ENCODE data around the gene DAAM1.

DAAM1 gene

DNA sequence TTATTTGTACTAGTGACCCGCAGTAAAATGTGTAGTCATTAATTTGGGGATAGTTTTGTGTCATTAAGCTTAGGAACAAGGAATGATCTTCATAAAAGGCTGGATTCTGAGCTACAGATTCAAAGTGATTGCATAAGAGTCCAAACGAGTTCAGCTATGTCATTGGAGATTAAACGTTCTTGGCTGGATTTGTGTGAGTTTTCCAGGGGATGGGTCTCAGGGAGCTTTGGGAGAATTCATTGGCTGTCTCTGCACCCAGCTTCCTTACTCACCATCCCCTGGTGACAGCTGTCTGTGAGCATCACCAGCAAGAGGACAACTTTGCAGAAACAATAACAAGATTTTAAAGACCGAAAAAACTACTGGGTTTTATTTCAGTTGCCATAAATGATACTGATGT, 130.4 kb downstream of the DAAM1 start:
- no peak for DNase-seq

DNA sequence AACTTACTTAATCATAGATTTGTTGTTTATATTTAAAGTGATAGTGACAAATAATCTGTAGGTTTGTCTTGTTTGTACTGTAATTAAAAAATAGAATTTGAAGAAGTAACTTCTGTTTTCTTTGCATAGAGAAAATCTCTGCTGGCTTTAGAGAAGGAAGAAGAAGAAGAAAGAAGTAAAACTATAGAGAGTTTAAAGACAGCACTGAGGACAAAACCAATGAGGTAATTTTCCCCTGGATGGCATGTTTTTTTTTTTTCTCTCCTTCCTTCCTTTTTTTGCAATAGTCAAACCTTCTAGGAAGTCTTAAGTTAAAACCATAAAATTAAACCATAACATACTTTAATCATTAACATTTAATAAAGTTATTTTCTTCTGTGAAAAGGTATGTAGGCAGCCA, 131.9 kb downstream of the DAAM1 start:
- DNase-seq: no peak

DNA sequence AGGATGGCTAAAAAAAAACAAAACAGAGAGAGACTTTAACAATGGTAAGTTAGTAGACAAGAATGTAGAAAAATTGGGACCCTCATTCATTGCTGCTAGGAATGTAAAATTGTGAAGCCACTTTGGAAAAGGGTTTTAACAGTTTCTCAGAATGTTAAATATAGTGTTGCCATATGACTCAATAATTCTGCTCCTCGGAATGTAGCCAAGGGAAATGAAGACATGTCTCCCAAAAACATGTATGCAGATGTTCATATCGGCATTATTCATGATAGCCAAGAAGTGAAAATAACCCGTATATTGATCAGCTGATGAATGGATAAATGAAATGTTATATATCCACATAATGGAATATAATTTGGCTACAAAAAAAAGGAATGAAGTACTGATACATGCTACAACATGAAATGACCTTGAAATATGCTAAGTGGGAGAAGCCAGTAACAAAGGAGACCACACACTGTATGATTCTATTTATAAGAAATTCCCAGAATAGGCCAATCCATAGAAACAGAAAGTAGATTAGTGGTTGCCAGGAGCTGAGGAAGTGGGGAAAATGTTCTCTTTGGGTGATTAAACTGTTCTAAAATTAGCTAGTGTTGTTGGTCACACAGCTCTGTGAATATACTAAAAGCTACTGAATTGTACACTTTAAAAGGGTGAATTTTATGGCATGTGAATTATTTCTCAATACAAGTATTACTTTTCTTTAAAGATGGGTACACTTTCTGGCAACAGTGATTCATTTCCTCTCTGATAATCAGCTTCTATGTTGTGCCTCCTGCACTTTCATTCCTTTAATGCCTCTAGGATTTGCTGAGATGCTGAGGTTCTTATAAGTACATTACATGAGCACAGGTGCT, 132.5 kb downstream of the DAAM1 start:
- no peak for DNase-seq

GRCh38 chr14:59321626-59321949, 133.1 kb downstream of the DAAM1 start:
- DNase-seq: no peak

GRCh38 chr14:59325906-59326305, 137.4 kb downstream of the DAAM1 start:
- no peak for DNase-seq

DNA sequence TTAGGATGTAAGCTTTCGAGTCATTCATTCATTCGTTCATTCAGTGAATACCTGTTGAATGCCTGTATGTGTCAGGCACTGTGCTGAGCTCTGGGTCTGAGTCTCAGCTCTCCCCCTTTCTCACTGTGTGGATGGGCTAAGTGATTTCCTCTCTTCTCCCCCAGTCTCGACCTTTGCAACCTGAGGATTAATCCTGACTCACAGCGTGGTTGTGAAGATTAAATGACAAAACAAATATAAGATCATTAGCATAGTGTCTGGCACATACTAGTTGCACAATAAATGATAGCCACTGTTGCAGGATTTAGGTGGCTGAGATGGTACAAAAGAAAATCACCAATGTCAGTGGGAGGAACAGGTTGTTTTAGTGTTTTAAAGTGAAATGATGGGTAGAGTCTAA, 140.0 kb downstream of the DAAM1 start:
- no peak for DNase-seq

- DNase-seq: no peak
Measured at GRCh38 chr14:59330455-59330854, 142.0 kb downstream of the DAAM1 start.

- DNase-seq: no peak
Measured at GRCh38 chr14:59331217-59331616, 142.8 kb downstream of the DAAM1 start.

DNA sequence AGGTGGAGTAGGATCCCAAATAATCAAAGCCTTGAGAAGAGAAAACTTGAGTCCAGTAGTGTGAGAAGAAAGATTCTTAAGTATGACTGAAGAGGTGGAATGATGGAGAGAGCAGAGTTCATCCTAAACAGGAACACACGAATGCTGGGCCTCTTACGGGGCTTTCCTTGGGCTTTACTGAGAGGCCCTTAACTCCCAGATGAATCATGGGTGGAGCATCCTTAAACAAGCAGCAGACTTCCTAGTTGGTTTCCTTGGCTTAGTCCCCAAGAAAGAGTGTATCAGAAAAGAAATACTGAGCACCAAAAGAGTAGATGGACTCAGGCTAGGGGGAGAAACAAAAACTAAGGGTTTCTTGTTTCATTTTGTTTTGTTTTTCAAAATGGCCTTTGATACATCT, 144.3 kb downstream of the DAAM1 start:
- no peak for DNase-seq

GRCh38 chr14:59333235-59333634, 144.8 kb downstream of the DAAM1 start:
- DNase-seq: no peak

DNA sequence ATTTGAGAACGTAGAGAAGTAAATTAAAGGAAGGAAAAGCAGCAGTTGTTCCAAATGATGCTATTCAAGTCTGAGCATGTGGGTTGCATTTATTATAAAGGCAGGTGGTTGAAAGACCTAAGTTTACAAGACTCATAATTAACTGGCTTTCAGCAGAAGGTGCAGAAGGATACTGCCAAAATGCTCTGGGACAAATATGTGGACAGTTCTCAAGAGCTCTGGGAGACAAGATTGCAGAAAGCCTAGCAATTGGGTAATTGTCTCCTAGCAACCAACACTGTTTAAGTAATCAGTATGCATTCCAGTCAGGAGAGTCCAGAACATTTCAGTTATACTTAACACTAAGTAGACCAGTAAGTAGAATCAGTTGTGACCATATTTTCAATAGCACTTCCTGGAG, 145.2 kb downstream of the DAAM1 start:
- DNase-seq: no peak

DNA sequence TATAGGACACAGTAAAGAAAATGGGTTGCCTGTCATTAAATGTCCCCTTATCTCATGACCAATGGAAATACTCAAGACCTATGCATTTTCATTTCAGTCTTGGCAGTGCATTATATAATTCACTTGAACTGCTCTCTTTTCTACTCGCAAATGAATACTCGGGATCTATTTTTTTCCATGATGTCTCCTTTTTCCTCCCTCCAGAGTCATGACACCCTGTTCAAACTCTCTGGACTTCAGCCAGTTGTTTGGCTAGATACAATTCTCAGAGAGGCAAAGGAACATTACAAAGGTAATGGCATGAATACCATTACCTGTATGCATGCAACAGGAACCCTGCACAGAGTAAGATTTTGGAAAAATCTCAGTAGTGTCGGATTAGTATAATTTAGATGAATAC, 145.8 kb downstream of the DAAM1 start:
- DNase-seq: no peak

GRCh38 chr14:59336098-59336497, 147.6 kb downstream of the DAAM1 start:
- DNase-seq: no peak

- DNase-seq: no peak
Measured at GRCh38 chr14:59336706-59337105, 148.2 kb downstream of the DAAM1 start.

GRCh38 chr14:59337141-59337611, 148.7 kb downstream of the DAAM1 start:
- DNase-seq: no peak

GRCh38 chr14:59338761-59339160, 150.3 kb downstream of the DAAM1 start:
- no peak for DNase-seq

DNA sequence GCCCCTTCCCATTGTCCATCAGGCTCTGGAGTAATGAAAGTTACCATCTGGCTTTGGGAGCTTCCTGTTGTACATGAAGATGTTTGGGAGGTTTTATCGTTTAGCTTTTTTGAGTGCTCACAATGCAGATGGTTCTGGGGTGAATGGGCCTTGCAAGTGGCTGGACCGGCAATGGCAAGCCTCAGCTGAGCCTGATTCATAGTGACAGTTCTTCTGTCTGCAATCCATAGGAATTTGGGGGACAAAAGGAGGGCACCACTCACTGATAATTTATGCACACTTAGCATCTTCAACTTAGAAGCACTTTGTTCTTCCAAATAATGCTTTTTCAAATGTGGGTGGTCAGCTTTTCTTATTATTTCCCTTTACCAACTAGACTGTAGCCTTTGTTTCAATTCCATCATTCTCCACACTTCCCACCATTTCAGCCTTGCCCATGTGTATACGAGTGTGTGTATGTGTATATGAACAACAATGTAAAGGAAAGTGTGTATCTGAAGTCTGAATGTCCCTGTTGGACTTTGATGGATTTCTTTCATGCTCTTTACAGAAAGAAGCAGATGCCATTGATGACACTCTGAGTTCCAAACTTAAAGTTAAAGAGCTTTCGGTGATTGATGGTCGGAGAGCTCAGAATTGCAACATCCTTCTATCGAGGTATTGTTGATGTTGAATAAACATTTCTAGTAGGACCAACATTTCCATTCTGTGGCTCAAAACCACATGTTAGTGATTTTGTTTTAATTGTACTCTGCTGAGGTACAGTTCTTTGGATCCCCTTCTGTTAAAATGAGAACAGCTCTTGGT, 151.3 kb downstream of the DAAM1 start:
- DNase-seq: no peak

- no peak for DNase-seq
Measured at GRCh38 chr14:59341858-59342477, 153.5 kb downstream of the DAAM1 start.

DNA sequence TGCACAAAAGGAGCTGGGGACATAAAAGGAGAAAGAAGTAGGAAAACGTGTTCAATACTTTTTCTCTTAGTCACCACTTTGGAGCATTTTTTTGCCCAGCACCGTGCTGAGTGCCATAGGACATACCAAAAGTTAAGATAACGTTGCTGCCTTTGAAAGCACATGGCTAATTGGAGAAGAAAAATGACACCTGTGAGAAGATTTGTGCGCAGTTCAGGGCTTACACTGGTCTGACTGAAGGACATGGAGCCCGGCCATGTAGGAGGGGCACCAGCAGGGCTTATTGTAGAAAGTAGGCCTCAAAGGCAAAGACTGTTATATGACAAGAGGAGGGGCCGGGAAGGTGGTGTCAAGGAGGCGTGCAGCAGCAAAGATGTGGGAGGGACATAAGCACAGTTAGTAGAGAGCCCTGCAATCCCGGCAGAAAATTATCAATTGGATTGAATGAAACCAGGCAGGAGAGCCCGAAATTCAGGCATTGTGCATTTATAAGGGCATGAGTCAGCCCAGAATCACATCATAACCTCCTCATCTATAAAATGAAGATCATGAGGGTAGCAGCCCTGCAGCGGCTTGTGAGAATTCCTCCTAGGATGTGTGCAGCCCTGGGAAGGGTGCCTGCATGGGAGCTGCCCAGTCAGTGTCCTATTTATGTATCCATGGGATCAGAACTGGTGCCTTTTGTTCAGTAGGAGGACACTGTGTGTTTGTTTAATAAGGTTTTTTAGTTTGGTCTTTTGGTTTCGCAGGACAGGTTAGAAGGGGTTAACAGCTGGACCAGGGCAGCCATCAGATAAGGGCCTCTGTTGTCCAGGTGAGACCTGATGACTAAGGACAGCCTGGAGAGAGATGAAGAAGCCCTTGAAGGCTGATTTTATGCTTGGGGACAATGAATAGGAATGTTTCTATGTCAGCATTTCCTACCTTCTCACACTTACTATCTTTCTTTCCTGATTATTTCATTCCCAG, 154.3 kb downstream of the DAAM1 start:
- DNase-seq: no peak

- no peak for DNase-seq
Measured at GRCh38 chr14:59343585-59343984, 155.1 kb downstream of the DAAM1 start.

GRCh38 chr14:59344016-59344415, 155.5 kb downstream of the DAAM1 start:
- DNase-seq: no peak

DNA sequence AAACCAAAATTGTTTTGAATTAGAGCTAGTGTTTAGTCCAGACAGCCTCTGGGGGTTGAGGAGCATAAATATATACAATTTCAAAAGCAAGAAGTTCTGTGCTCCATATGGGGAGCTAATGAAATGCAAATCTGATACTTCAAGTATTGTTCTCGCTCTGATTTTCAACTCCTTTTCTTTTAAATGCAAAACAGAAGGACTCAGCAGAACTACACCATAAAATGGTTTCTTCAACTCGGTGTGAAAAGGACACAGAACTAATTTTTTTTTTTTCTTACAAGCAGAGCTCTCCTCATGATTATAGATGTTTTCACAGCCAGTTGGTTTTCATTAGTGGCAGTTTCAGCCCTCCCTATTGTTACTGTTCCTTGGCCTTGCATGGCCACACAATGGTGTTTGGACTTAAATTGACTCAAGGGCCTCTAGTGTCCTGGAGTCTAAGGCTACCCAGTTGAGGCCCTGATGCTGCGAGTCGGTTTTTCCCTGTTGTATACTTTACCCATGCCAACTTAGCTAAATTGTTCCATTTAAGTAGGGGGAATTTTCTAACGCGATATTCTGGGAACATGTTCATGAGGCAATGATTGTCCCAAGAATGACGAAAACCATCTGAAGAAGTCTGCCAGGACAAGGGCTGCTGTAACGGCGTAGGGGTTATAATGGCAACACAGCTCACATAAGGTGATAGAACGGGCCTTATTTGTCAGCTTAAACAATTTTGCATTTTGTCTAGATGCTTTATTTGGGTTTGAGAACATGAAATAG, 156.4 kb downstream of the DAAM1 start:
- no peak for DNase-seq

All from NCI-H1417 treated with DMSO at 0.1 percent for 48 hours (cell line).